NCI-H748 (cell line): ENCODE measurements around the gene RFTN2.
"Not testable (repeated sequence)": the region's sequence is repeated elsewhere in the genome, so short reads cannot be mapped to it uniquely, and the experiment has no call there.

Experiments used
- DNase-seq: peaks from one replicate; lab custom pipeline; 2025; ENCODE audit not compliant: unreplicated experiment; lab: John Stamatoyannopoulos, UW

Gene RFTN2

GRCh38 chr2:197674591-197674990, 796 bp downstream of the RFTN2 start:
- no peak for DNase-seq

- DNase-seq = no peak
These were observed 1.3 kb downstream of the RFTN2 start for GRCh38 chr2:197674060-197674459.

- no peak for DNase-seq
These were observed 1.8 kb downstream of the RFTN2 start for GRCh38 chr2:197673606-197674005.

DNA sequence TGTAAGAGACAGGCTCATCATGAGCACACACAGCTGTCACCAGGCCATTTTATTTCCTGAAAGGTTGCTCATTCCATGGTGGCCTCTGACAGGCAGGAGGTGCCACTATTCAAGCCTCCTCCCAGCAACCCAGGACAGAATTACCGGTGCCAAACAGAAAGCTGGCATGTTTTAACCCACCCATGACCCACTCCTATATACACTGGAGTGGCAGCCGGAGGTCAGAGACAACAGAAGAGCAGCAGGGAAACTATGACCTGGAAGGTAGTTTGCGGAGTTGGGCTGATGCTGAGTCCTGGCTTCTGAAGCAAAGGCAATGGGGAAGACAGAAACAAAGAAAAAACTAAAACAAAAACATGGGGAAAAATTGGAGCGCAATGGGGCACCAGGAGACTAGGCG, 2.3 kb downstream of the RFTN2 start:
- no peak for DNase-seq

DNA sequence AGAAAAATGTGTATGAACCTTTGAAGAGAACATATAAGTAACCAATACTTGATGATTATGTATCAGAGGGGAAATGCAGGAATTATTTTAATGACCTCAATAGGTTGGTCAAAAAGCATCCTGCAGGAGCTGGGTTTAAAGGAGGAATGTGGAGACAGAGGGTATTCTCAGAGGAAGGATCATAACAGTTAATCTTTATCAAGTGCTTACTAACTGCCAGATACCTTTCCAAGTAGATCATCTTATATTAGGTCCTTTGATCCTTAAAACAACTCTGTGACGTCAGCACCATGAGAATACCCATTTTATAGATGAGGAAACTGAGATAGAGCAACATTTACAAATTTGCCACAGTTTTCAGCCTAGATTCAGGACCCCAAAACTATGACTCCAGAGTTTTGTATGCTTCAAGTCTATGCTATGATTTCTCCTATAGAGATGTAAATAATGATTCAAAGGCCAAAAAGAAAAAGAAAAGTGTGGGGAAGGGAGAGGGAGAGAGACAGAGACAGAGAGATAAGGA, 3.0 kb downstream of the RFTN2 start:
- no peak for DNase-seq

GRCh38 chr2:197669077-197669476, 6.3 kb downstream of the RFTN2 start:
- DNase-seq = no peak

GRCh38 chr2:197668296-197668695, 7.1 kb downstream of the RFTN2 start:
- DNase-seq = no peak

GRCh38 chr2:197666277-197666676, 9.1 kb downstream of the RFTN2 start:
- no peak for DNase-seq

GRCh38 chr2:197661626-197662025, 13.8 kb downstream of the RFTN2 start:
- DNase-seq = no peak

DNA sequence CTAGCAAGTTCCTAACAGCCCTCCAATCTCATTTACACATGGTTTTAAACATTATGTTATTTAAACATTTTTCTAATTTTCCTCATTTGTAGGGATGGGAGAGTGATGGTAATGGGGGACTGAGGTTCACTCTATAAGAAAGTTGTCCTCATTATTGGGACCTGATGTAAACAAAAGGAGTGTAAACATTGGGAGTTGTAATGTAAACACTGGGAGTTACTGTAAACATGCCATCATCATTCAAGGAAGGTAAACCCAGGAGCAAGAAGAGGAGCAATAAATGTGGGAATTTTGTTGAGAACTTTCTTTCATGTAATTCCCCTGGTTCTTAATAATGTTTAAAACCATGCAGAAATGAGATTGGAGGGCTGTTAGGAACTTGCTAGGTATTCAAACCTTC, 17.8 kb downstream of the RFTN2 start:
- no peak for DNase-seq

DNA sequence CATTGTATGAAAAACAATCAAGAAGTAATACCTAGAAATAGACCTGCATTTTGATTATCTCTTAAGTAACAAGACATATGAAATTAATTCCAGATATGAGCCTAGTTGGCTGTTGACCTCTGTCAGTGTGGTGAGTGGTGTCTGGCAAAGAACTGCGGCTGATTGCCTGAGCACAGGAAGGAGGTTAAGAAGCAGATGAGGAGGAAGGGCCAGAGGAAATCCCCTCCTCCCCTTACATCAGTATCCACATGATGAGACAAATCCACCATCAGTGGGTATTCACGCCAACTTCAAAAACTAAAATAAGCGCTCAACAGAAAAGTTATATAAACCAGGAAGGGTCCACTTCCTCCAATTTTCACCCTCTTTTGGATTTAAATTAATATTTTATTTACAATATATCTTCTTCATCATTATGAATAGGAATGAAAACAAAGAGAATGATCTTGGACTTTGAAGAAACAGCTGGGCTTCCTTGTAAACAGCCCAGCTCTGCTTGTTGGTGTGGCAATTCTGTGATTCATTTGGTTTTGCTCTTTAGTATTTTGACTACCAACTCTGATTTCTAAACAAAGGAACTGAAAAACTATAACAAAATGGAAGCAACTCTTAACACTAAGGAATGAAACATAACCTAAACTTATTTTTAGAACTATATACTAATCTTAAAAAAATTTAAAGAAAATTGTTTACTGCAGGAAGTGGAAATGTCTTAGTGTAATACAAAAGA, 27.3 kb downstream of the RFTN2 start:
- no peak for DNase-seq

DNA sequence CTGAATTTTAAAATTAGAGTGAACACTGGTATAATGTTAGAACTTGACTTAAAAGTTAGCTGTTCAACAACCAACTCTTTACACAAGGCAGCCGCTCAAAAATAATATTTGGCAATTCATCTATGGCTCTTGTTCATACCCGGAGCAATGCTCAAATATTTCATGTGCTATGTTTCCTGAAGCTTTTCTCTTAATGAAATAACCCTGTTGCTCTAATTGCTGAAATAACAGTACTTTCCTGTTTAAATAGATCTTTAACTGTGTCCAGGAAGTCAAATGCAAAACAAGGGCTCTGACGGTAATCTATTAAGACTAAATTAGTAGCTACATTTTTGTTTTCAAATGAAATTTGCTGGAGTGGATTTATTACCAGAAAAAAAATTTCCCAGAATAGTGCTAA, 33.7 kb downstream of the RFTN2 start:
- no peak for DNase-seq

DNA sequence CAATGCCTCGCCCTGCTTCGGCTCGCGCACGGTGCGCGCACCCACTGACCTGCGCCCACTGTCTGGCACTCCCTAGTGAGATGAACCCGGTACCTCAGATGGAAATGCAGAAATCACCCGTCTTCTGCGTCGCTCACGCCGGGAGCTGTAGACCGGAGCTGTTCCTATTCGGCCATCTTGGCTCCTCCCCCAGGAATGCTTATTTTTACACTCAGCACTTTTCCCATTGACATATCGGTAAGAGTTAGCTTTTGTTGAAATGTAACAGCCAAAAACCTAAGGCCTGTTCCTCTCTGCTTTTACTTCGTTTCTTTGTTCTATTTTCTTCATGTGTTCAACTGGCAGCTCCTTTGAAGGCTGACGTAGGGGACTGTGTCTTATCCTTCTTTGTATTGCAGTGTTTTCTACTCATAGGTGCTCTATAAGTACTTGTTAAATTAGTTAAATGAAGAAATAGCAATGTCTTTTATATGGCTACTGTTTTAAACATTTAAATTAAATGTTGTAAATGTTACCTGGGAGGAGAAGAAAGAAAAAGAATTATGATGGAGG, 34.7 kb downstream of the RFTN2 start:
- DNase-seq = not testable (repeated sequence)

- no peak for DNase-seq
These were observed 42.2 kb downstream of the RFTN2 start for GRCh38 chr2:197633109-197633657.

- DNase-seq = no peak
These were observed 47.3 kb downstream of the RFTN2 start for GRCh38 chr2:197628043-197628500.

- no peak for DNase-seq
These were observed 48.3 kb downstream of the RFTN2 start for GRCh38 chr2:197626965-197627625.

GRCh38 chr2:197620133-197620532, 55.3 kb downstream of the RFTN2 start:
- no peak for DNase-seq

DNA sequence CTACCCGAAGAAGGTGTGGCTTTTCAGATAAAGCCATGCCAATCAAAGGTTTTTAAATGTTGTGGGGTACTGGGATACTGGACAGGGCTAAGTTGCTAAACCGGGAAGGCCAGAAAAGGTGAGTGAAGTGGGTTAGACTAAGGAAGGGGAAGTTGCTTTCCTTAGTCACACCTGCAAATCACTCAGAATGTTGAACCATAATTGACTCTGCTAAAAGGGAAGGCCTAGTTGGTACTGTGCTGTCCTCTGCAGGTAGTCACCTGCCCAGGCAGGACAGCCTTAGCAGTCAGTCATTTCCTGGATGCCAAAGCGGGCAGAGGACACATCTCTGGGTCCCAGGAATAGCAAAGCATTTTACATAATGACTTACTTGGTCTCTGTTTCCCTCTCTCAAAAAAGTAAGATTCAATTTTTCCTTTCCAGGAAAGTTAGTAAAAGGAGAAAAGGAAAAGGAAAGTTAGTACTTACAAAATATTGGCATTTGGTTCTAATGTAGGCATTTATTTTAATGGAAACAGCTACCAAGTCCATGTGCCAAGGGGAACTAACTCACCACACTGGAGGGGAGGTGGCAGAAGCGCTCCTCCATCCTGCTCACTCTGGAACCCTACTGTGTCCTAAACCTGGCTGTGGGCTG, 60.3 kb downstream of the RFTN2 start:
- DNase-seq = peak; percentile 59

- DNase-seq = peak; percentile 86
These were observed 60.9 kb downstream of the RFTN2 start for GRCh38 chr2:197614532-197614931.

DNA sequence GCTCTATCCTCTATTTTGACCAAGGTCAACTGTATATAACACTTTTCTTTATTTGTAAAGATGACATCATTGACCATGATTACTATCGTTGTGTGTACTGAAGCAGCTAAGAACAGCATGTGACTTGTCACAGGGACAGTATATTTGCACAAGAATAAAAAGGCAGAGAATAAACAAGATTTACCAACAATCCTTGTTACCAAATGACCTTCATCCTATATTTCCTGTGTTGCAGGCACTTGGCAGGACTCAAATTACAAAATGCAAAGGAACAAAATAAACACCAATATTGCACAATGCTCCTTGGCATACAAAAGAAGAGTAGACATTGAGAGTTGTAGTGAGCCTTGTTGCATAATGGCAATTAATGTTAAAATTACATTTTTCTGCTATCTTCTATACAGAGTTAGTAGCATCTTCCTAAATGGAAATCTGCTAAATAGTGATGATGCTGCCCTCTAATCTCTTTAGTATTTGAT, 61.8 kb downstream of the RFTN2 start:
- peak; percentile 96 for DNase-seq

DNA sequence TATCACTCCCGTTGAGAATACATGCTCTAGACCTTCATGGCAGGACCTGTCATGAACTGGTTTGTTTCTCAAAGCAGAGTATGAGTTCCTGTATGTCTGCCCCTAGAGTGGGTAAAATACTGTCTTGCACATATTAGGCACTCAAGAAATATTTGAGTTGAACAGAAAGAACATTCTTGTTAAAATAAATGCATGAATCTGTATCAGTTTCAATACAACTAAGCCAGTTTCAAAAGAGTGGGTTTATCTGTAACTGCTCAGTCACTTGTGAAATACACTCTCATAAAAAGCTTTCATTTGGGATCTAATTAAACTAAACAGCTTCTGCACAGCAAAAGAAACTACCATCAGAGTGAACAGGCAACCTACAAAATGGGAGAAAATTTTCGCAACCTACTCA, 69.2 kb downstream of the RFTN2 start:
- no peak for DNase-seq
